ENCODE data around the gene HHIPL1. TPM values are rescaled to one million over a fixed set of nuclear protein-coding genes. Genes with fewer than 3 reads are reported as not detected.
A peak's percentile ranks its signal among the peaks of the same experiment; 100 is the strongest.

Gene HHIPL1
- total RNA-seq, 1 donor from 2014 or later, result 0.86 TPM

GRCh38 chr14:99681832-99682148, 36.9 kb downstream of the HHIPL1 start:
- Histone ChIP-seq H2AFZ (ENCODE audit: low read depth, low read length) (no peak overlapping the region), H3K27me3 (ENCODE audit: insufficient read depth, low read length) (peaks cover 2% of the 10 kb centered on the region), H3K36me3 (ENCODE audit: insufficient read depth, low read length) (no peaks in the 10 kb centered on the region), H3K4me1 (ENCODE audit: insufficient read depth, low read length) (peaks cover 7% of the 10 kb centered on the region), H3K4me2 (ENCODE audit: low read length) (no peak overlapping the region), H3K4me3 (ENCODE audit: insufficient read depth, low read depth, low read length) (no peak overlapping the region), H3K9me3 (ENCODE audit: insufficient read depth, low read depth, low read length) (peaks cover 9% of the 10 kb centered on the region), H3K9ac (ENCODE audit: low read length) (no peak overlapping the region), H3K27ac (ENCODE audit: low read depth, low read length) (no peak overlapping the region), H4K20me1 (ENCODE audit: insufficient read depth, low read length) (no peaks in the 10 kb centered on the region), H3K79me2 (ENCODE audit: insufficient read depth, low read length) (no peaks in the 10 kb centered on the region)
- H3K9me3 Mint-ChIP-seq (ENCODE audit: unreplicated experiment), result peaks cover 12% of the 10 kb centered on the region
- H3K27ac Mint-ChIP-seq (ENCODE audit: unreplicated experiment), result no peak overlapping the region
- no peak for FAIRE-seq
- H3K4me3 Mint-ChIP-seq (ENCODE audit: unreplicated experiment), result no peak overlapping the region
- H3K36me3 Mint-ChIP-seq (ENCODE audit: low read depth, unreplicated experiment), result no peaks in the 10 kb centered on the region
- H3K4me1 Mint-ChIP-seq (ENCODE audit: low read depth, unreplicated experiment), result no peaks in the 10 kb centered on the region
- no peak for TF ChIP-seq EZH2 (IDR thresholded peaks at IDR 0.05; ENCODE audit: insufficient read depth, low read length)
- TF ChIP-seq CTCF (IDR thresholded peaks at IDR 0.05; ENCODE audit: insufficient read depth, low read depth, low read length), result no peak
- DNase-seq (ENCODE audit: low read depth), result no peak
- H3K27me3 Mint-ChIP-seq (ENCODE audit: low read depth, unreplicated experiment), result peaks cover 25% of the 10 kb centered on the region

- peak overlapping the region; percentile 91 for H3K9ac ChIP-seq (ENCODE audit: low read length)
- H3K36me3 ChIP-seq (ENCODE audit: insufficient read depth, low read length), result no peaks in the 10 kb centered on the region
- DNase-seq (ENCODE audit: low read depth), result peak; percentile 22
- peak overlapping the region; percentile 73 for H3K27ac ChIP-seq (ENCODE audit: low read depth, low read length)
- peak overlapping the region; percentile 89 for H3K4me3 Mint-ChIP-seq (ENCODE audit: unreplicated experiment)
- H2AFZ ChIP-seq (ENCODE audit: low read depth, low read length), result peak overlapping the region; percentile 94
- H3K79me2 ChIP-seq (ENCODE audit: insufficient read depth, low read length), result no peaks in the 10 kb centered on the region
- FAIRE-seq, result no peak
- H3K4me1 Mint-ChIP-seq (ENCODE audit: low read depth, unreplicated experiment), result no peaks in the 10 kb centered on the region
- H3K27me3 Mint-ChIP-seq (ENCODE audit: low read depth, unreplicated experiment), result peaks cover 35% of the 10 kb centered on the region
- peaks cover 5% of the 10 kb centered on the region for H3K9me3 ChIP-seq (ENCODE audit: insufficient read depth, low read depth, low read length)
- no peak overlapping the region for H3K27ac Mint-ChIP-seq (ENCODE audit: unreplicated experiment)
- H3K4me3 ChIP-seq (ENCODE audit: insufficient read depth, low read depth, low read length), result peak overlapping the region; percentile 80
- no peaks in the 10 kb centered on the region for H4K20me1 ChIP-seq (ENCODE audit: insufficient read depth, low read length)
- peaks cover 2% of the 10 kb centered on the region for H3K27me3 ChIP-seq (ENCODE audit: insufficient read depth, low read length)
- H3K4me1 ChIP-seq (ENCODE audit: insufficient read depth, low read length), result peaks cover 5% of the 10 kb centered on the region
- peaks cover 11% of the 10 kb centered on the region for H3K9me3 Mint-ChIP-seq (ENCODE audit: unreplicated experiment)
- no peaks in the 10 kb centered on the region for H3K36me3 Mint-ChIP-seq (ENCODE audit: low read depth, unreplicated experiment)
- peak overlapping the region; percentile 96 for H3K4me2 ChIP-seq (ENCODE audit: low read length)
- TF ChIP-seq CTCF (IDR thresholded peaks at IDR 0.05; ENCODE audit: insufficient read depth, low read depth, low read length) (peak; percentile 65), EZH2 (IDR thresholded peaks at IDR 0.05; ENCODE audit: insufficient read depth, low read length) (no peak)
Observed at GRCh38 chr14:99682809-99683618, 38.1 kb downstream of the HHIPL1 start.
